ENCODE measurements around the gene RAMP1.

The RAMP1 gene

GRCh38 chr2:237892984-237893595 lies 33.7 kb downstream of the RAMP1 start:
- TF ChIP-seq CTCF (IDR thresholded peaks at IDR 0.05; ENCODE audit: control insufficient read depth, insufficient read depth, low read depth, low read length, missing control alignments): no peak
- no peak for DNase-seq (ENCODE audit: low read depth)
- no peak overlapping the region for H3K4me3 ChIP-seq (ENCODE audit: control insufficient read depth, low read depth, low read length)

GRCh38 chr2:237894396-237894979 lies 35.1 kb downstream of the RAMP1 start:
- no peak overlapping the region for H3K4me3 ChIP-seq (ENCODE audit: control insufficient read depth, low read depth, low read length)
- TF ChIP-seq CTCF (IDR thresholded peaks at IDR 0.05; ENCODE audit: control insufficient read depth, insufficient read depth, low read depth, low read length, missing control alignments): no peak
- no peak for DNase-seq (ENCODE audit: low read depth)

GRCh38 chr2:237894986-237895543 lies 35.6 kb downstream of the RAMP1 start:
- TF ChIP-seq CTCF (IDR thresholded peaks at IDR 0.05; ENCODE audit: control insufficient read depth, insufficient read depth, low read depth, low read length, missing control alignments): no peak
- H3K4me3 ChIP-seq (ENCODE audit: control insufficient read depth, low read depth, low read length): no peak overlapping the region
- no peak for DNase-seq (ENCODE audit: low read depth)

- DNase-seq (ENCODE audit: low read depth): no peak
- no peak for TF ChIP-seq CTCF (IDR thresholded peaks at IDR 0.05; ENCODE audit: control insufficient read depth, insufficient read depth, low read depth, low read length, missing control alignments)
- H3K4me3 ChIP-seq (ENCODE audit: control insufficient read depth, low read depth, low read length): no peak overlapping the region
Observed at GRCh38 chr2:237895544-237896506, 36.4 kb downstream of the RAMP1 start.

- no peak for DNase-seq (ENCODE audit: low read depth)
- H3K4me3 ChIP-seq (ENCODE audit: control insufficient read depth, low read depth, low read length): no peak overlapping the region
- no peak for TF ChIP-seq CTCF (IDR thresholded peaks at IDR 0.05; ENCODE audit: control insufficient read depth, insufficient read depth, low read depth, low read length, missing control alignments)
Observed at GRCh38 chr2:237896507-237896892, 37.1 kb downstream of the RAMP1 start.

- DNase-seq (ENCODE audit: low read depth): no peak
- no peak overlapping the region for H3K4me3 ChIP-seq (ENCODE audit: control insufficient read depth, low read depth, low read length)
- TF ChIP-seq CTCF (IDR thresholded peaks at IDR 0.05; ENCODE audit: control insufficient read depth, insufficient read depth, low read depth, low read length, missing control alignments): no peak
Observed at GRCh38 chr2:237896956-237897355, 37.5 kb downstream of the RAMP1 start.

Measured in AG09309 (cell line).